ENCODE results near the gene CDC27. TPM values are rescaled to one million over a fixed set of nuclear protein-coding genes. Genes with fewer than 3 reads are reported as not detected.
"Not testable (repeated sequence)": the region's sequence is repeated elsewhere in the genome, so short reads cannot be mapped to it uniquely, and the experiment has no call there.

CDC27 gene
- total RNA-seq, 1 donor from 2014 or later: 73.7 TPM

DNA sequence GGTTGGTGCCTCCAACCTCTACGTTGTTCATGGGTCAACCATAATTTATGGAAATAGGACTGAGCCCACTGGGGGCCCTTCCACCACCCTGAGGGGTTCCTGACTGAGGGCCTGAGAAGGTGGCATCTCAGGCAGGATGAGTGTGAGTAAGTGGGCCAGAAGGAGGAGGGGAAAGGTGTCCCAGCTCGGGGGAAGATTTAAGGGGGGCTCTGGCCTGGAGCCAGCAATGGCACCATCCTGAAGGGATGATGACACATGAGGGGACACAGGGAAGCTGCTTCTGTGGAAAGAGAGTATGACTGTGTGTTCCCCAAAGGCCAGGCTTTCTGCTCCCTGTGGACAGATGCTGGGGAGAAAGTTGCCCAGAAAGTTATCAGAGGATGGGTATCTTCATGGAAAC lies 38.8 kb upstream of the CDC27 start:
- no peak for DNase-seq (ENCODE audit: low read depth)
- TF ChIP-seq, protein P1, sequence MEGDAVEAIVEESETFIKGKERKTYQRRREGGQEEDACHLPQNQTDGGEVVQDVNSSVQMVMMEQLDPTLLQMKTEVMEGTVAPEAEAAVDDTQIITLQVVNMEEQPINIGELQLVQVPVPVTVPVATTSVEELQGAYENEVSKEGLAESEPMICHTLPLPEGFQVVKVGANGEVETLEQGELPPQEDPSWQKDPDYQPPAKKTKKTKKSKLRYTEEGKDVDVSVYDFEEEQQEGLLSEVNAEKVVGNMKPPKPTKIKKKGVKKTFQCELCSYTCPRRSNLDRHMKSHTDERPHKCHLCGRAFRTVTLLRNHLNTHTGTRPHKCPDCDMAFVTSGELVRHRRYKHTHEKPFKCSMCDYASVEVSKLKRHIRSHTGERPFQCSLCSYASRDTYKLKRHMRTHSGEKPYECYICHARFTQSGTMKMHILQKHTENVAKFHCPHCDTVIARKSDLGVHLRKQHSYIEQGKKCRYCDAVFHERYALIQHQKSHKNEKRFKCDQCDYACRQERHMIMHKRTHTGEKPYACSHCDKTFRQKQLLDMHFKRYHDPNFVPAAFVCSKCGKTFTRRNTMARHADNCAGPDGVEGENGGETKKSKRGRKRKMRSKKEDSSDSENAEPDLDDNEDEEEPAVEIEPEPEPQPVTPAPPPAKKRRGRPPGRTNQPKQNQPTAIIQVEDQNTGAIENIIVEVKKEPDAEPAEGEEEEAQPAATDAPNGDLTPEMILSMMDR (IDR thresholded peaks at IDR 0.05; ENCODE audit: insufficient read depth, low read length, severe bottlenecking): no peak
- Histone ChIP-seq H3K27me3 (ENCODE audit: control insufficient read depth, insufficient read depth, low read length) (no peaks in the 10 kb centered on the region), H3K36me3 (ENCODE audit: control insufficient read depth, insufficient read depth, low read length) (no peaks in the 10 kb centered on the region), H3K4me3 (ENCODE audit: low read depth, low read length) (no peak overlapping the region)
- FAIRE-seq: no peak

- FAIRE-seq (no peak), DNase-seq (ENCODE audit: low read depth) (no peak)
- Histone ChIP-seq H3K4me3 (ENCODE audit: low read depth, low read length) (no peak overlapping the region), H3K36me3 (ENCODE audit: control insufficient read depth, insufficient read depth, low read length) (no peaks in the 10 kb centered on the region), H3K27me3 (ENCODE audit: control insufficient read depth, insufficient read depth, low read length) (no peaks in the 10 kb centered on the region)
- TF ChIP-seq, protein P1 (IDR thresholded peaks at IDR 0.05; ENCODE audit: insufficient read depth, low read length, severe bottlenecking): no peak
Measured at GRCh38 chr17:47225911-47226688, 37.0 kb upstream of the CDC27 start.

DNA sequence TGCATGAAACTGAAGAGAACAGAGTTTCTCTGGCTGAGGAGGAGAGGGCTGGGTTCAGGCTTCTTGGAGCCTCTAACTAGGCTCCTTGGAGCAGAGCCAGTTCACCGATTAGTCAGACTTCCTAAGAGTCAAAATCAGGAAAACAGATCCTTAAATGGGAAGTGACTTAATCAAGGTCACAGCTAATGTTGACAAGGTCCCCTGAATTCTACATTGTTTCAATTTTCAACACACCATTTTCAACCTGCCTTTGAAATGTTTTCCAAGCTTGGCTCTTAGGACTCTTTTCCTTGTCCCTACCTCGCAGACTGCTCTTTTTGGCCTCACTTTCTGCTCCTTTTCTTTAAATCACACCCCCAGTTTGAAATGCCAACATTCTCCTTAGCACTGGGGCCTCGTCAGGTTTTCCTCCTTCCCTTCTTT lies 36.4 kb upstream of the CDC27 start:
- Histone ChIP-seq H3K27me3 (ENCODE audit: control insufficient read depth, insufficient read depth, low read length) (no peaks in the 10 kb centered on the region), H3K4me3 (ENCODE audit: low read depth, low read length) (no peak overlapping the region), H3K36me3 (ENCODE audit: control insufficient read depth, insufficient read depth, low read length) (no peaks in the 10 kb centered on the region)
- DNase-seq (ENCODE audit: low read depth) (peak; percentile 89), FAIRE-seq (no peak)
- TF ChIP-seq, protein P1 (IDR thresholded peaks at IDR 0.05; ENCODE audit: insufficient read depth, low read length, severe bottlenecking): no peak

DNA sequence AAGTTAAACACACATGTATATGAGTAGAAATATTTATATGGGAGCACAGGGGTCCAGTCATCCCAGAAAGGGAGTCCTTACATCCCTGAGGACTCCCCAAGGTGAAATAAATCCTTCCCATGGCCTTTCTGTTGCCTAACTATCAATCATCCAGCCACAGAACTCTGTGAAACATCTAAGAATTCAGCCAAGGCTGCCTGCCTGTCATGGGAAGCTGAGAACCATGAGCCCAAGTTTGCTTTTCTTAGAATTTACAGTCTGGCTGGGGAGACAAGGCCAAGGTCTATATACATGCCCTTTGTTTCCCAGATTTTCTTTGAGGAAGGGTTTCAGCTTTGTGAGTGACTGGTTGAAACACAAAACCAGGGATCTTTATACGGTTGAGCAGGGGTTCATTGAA lies 35.9 kb upstream of the CDC27 start:
- DNase-seq (ENCODE audit: low read depth): no peak
- FAIRE-seq: no peak
- TF ChIP-seq, protein P1 (IDR thresholded peaks at IDR 0.05; ENCODE audit: insufficient read depth, low read length, severe bottlenecking): no peak
- H3K36me3 ChIP-seq (ENCODE audit: control insufficient read depth, insufficient read depth, low read length): no peaks in the 10 kb centered on the region
- no peak overlapping the region for H3K4me3 ChIP-seq (ENCODE audit: low read depth, low read length)
- no peaks in the 10 kb centered on the region for H3K27me3 ChIP-seq (ENCODE audit: control insufficient read depth, insufficient read depth, low read length)

- not testable (repeated sequence) for H3K4me3 ChIP-seq (ENCODE audit: low read depth, low read length); DNase-seq (ENCODE audit: low read depth); H3K36me3 ChIP-seq (ENCODE audit: control insufficient read depth, insufficient read depth, low read length); FAIRE-seq; H3K27me3 ChIP-seq (ENCODE audit: control insufficient read depth, insufficient read depth, low read length)
Measured at GRCh38 chr17:47224077-47224476, 35.0 kb upstream of the CDC27 start.

- TF ChIP-seq, protein P1 (IDR thresholded peaks at IDR 0.05; ENCODE audit: insufficient read depth, low read length, severe bottlenecking): no peak
- Histone ChIP-seq H3K36me3 (ENCODE audit: control insufficient read depth, insufficient read depth, low read length) (no peaks in the 10 kb centered on the region), H3K27me3 (ENCODE audit: control insufficient read depth, insufficient read depth, low read length) (peaks cover 2% of the 10 kb centered on the region), H3K4me3 (ENCODE audit: low read depth, low read length) (no peak overlapping the region)
- FAIRE-seq (no peak), DNase-seq (ENCODE audit: low read depth) (no peak)
Measured at GRCh38 chr17:47223460-47223859, 34.4 kb upstream of the CDC27 start.

All from bronchial epithelial cell (primary cell).